GM18868 (cell line): ENCODE measurements around the gene RPL32.
A peak's percentile ranks its signal among the peaks of the same experiment; 100 is the strongest.
"Not testable (repeated sequence)": the region's sequence is repeated elsewhere in the genome, so short reads cannot be mapped to it uniquely, and the experiment has no call there.

ENCODE experiments used
- ATAC-seq: cut with Tn5 transposase; IDR thresholded peaks from one replicate; pipeline ENCODE4 v1.9.1; 2021; ENCODE audit warnings: mild to moderate bottlenecking, moderate library complexity; ENCODE audit not compliant: unreplicated experiment

The RPL32 gene

DNA sequence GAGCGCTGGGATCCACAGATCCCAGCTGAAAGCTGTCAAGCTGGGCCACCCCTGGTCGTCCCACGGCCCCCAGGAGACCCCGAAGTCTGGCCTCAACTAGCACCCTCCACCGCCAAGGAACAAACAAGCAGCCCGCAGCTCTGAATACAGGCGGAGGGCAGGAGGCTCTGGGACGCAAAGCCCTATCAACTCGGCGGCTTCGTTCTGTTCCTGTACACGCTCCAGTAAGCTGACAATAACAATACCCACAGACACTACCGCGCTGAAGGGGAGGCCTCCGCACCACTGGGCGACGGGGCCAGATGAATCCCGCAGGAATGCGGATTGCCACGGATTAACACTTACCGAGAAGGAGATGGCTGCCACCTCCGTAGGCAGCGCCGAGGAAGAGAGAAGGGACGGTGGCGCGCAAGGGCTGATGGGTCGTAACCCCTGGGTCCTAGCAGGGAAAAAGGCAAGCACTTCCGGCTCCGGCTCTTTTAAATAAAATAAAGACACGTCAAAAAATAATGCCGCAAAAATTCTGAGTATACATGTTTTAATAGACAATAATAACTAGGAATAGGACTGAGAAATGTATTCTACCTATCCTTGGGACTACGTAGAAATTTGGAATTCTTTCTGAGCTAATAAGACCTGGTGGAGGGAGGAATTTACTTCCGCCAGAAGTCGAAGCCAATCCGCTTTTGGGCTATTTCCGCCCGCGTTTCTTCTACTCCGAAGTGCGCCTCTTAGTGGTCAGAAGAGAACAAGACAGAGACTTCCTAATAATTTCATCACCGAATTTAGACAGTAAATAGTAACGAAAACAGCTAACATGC lies at the start of gene RPL32:
Gene RPL32, minus strand, starts transcription at position 417 of the 821 bp plus-strand sequence. CDS start 1,328 bp downstream, outside the sequence.
- ATAC-seq, result peak; percentile 87

DNA sequence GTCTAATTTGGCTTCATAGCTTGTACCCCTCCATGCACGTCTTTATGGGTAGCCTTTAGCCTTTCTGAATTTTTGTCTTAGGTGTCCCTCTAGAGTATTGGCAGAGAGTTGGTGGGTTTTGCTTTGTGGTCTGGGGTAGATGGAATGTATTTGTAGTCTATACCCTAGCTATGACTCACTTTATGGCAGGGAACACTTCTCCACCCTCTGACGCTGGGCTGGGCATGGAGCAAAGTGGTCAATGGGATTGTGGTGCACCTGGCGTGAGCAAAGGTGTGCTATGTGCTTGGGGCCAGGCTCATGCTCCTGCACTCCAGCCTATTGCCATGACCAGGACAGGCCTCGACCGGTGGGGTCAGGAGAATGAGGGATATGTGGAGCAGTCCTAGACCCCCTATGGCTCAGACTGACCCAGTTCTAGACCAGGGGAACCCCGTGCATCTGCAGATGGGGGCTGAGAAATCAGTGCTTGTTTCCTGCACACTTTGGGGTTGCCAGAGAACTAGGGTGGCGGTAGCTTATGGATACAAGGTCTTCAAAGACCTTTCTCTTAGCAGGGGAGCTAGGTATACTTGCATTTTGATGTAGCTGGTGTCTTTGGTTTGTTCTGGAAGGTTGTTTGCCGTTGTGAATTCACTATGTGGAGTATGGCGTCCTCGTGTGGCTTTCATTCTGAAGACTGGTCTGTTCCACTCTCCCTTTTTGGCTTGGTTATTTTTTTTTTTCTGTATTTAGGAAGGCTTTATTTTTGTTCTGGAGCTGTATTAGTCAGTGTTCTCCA lies 49.4 kb upstream of the RPL32 start:
- ATAC-seq, result no peak

DNA sequence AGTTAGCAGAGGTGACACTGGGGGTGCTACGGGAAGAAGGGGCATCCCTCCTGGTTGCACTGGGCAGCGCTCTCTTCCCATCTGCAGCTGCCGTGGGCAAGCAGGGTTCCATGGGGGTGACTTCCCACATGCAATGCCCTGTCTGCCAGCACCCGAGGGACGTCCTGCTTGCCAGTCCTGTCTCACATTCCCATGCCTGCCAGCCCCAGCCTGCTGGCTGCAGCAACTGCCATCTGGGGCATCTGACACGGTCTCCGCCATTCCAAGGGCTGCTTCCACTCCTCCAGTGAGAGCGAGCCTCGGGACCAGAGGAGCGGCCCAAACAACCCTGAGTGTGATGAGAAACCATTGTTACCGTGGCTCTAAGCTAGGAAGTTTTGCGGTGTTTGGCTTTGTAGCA lies 45.4 kb upstream of the RPL32 start:
- ATAC-seq, result no peak

DNA sequence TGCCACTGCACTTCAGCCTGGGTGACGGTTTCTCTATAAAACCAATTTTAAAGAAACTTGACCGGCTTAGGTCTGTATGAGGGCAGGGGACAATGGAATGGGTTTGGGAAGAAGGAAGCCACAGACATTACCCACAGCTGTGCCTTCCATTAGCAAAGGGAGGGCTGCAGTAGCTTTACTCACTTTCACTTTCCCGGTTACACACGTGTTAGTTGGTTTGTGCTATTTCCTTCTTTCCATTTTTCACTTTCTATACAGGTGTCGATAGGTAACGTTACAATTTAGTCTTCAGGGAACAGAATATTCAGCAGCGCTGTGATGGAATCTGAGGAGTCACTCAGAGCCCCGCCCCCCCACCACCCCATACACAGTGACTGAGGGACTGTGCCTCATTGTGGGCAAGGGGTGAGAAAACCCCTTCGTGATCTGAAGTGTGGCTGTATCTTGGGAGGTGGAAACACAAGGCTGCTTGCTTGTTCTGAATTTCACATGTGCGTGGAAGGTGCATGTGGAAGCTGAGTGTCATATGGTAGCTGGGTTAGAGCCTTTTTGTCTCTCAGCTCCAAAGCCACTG lies 44.8 kb upstream of the RPL32 start:
- peak; percentile 46 for ATAC-seq

DNA sequence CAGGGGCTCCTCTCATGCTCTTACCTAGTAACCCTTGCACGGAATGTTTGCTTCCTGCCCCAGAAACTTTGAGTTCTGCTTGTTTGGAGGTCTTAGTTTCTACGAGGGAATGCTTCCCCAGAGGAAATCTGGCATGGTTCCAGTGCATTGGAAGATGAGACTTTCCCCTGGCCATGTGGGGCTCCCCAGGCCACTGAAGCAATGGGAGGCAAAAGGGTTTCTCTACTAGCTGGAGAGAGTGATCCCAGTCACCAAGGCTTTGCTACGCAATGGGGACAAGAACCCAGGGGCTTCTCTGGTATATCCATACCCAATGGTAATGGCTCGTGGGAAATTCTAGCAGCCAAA lies 44.2 kb upstream of the RPL32 start:
- no peak for ATAC-seq

DNA sequence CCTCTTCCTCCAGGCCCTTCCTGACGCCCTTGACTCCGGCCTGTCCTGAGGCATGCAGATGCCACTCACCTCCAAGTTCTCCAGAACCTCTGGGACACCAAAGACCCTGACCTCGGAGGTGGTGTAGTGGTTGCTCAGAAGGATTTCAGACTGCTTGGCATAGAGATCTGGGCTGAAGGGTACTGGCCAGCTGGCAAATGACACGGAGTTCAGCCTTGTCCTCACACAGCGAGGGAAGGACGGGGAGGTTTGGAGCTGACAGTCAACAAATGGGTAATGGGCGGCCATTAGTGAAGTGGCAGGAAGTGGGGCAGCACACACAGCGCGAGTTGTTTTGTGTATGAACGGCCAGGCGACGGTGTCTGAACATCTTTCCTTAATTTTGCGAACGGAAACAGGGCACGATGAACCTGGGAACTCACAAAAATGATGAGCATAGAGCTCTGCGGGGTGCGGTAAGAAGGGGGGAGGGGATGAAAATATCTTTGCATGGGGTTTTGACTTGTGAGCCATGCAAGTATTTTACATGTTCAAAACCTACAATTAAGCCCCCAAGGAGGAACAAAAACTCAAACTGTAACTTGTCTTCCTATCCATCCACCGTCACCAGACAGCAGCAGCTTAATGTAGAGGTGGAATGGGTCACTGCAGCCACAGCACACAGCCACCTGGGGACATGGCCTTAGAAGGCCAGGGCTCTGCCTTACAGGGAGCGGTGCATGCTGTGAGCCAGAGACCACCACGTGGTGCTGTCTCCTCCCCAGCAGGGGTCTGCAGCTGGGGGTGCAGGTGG lies 43.6 kb upstream of the RPL32 start:
- no peak for ATAC-seq

DNA sequence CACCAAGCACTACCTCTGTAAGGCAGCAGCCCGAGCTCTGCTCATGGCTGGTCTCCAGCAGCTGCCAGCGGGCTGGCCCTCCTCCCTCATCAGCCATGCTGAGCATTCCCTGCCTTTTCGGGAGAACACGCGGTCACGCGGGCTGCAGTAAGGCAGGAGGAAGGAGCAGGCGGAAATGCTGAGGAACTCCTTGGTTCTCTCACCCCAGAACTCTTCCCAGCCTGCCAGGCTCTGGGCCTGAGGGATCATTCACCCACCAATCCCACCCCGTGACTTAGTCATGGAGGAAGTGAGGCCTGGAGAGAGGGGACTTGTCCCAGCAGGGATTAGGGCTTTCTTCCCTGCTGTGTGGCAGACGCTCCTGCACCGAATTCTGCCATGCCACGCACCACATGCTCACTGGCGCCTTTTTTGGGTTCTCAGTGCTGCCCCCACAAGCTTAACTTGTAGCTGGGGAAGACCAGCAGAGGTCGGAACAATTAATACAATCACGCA lies 42.9 kb upstream of the RPL32 start:
- no peak for ATAC-seq

DNA sequence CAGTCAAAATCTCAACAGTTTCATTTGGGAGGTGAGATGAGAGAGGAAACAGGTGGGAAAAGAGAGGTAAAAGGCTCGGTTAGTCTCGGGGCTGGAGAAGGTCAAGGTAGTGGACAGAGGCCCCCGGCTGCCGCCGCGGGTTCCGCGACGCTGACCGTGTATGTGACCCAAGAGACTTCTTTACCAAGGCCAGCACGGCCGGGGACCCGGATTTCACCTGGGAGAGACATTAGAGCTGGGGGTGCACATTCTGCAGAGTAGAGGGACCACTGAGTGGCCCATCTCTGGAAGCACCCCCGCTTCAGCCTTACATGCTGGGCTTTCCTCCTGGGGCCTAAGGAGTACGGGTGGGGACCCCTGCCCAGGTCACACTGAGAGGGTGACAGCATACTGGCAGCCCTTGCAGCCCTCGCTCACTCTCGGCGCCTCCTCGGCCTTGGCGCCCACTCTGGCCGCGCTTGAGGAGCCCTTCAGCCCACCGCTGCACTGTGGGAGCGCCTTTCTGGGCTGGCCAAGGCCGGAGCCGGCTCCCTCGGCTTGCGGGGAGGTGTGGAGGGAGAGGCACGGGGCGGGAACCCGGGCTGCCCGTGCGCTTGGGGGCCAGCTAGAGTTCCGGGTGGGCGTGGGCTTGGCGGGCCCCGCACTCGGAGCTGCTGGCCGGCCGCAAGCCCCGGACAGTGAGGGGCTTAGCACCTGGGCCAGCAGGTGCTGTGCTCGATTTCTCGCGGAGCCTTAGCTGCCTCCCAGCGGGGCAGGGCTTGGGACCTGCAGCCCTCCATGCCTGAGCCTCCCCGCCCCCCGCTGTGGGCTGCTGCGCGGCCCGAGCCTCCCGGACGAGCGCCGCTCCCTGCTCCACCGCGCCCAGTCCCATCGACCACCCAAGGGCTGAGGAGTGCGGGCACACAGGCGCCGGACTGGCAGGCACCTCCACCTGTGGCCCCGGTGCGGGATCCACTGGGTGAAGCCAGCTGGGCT lies 41.3 kb upstream of the RPL32 start:
- ATAC-seq, result no peak

DNA sequence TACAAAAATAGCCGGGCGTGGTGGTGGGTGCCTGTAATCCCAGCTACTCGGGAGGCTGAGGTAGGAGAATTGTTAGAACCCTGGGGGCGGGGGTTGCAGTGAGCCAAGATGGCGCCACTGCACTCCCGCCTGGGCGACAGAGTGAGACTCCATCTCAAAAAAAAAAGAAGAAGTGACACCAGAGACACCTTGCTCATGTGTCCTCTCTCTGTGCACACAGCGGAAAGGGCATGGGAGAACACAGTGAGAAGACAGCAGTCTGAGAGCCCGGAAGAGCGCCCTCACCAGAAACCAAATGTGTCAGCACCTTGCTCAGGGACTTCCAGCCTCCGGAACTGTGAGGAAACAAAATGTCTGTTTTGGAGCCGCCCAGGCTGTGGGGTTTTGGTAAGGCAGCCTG lies 40.5 kb upstream of the RPL32 start:
- peak; percentile 81 for ATAC-seq

DNA sequence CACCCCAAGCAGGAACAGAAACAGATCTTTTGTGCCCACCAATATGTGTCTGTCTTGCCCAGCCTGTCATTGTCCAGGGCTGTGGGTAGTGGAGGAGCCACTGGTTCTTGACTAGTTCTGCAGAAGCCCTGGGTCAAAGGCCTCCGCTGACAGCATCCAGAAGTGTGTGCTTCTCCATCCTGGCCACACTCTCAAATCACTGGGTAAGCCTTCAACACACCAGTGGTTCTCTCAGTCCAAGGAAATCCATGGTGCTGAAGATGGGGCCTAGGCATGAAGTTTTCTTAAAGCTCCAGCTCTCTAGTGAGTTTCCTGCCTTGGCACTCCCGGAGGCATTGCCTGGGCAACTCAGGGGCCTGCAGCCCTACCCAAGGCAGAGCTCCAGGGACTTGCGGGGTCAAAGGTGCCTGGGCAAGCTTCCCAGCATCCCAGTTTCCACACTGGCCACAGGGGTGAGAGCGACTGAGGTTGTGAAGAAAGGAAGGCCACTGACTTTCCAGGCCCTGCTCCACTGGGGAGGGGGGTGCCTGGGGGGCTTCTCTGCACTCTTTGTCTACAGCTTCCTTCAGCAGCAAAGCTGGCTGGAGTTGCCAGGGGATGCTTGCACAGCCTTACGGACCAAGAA lies 37.9 kb upstream of the RPL32 start:
- ATAC-seq, result no peak

DNA sequence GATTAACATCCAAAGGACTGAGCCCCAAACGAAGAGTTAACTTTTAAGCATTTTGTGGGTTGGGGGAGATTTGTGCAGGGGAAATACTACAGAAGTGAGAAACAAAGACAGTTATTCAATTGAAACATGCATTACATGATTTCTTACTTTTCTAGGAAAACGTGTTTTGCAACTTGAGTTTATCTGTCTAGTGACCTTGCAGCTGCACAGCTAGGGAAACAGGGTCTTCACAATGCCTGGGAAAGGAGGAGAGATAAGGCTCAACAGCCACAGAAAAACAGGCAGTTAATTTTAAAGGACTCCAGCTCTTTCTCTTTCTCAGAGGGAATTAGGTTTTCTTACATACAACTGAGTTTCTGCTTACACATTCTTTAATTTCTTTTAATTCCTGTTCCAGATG lies 37.4 kb upstream of the RPL32 start:
- ATAC-seq, result not testable (repeated sequence)

DNA sequence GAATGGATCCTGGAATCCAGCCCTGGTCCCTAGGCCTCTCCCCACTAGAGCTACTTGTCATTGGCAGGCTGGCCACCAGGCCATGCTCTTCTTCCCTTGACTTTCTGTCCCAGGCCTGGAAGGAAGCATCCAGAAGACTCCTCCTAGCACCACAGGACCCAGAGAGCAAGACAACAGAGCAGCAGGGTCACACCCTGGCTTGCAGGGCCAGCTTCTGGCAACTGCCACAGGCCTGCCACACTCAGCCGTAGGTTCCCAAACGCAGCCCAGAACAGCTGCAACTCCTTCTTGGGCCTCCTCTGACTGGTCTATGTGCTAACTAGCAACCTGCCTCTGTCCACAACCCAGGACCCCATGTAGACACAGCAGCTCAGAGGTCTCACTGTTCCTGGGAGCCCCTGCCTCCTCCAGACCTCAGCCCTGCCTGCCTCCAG lies 36.8 kb upstream of the RPL32 start:
- ATAC-seq, result no peak

DNA sequence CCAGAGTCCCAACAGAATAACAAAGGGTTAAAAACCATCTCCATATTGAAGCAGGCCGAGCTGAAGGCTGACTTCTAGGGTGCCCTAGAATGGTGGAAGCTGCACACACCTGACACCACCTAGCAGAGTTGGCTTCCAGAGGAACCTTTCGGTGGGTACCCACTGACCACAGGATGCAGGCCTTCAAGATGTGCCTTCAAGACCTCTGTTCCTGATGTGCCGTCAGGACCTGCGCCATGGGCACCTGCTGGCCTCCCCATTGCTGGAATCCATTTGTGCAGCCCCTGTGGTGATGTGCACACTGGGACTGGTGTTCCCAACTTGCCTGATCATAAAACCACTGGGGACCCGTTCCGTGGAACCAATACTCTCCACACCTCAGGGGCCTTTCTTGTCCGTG lies 35.7 kb upstream of the RPL32 start:
- no peak for ATAC-seq

DNA sequence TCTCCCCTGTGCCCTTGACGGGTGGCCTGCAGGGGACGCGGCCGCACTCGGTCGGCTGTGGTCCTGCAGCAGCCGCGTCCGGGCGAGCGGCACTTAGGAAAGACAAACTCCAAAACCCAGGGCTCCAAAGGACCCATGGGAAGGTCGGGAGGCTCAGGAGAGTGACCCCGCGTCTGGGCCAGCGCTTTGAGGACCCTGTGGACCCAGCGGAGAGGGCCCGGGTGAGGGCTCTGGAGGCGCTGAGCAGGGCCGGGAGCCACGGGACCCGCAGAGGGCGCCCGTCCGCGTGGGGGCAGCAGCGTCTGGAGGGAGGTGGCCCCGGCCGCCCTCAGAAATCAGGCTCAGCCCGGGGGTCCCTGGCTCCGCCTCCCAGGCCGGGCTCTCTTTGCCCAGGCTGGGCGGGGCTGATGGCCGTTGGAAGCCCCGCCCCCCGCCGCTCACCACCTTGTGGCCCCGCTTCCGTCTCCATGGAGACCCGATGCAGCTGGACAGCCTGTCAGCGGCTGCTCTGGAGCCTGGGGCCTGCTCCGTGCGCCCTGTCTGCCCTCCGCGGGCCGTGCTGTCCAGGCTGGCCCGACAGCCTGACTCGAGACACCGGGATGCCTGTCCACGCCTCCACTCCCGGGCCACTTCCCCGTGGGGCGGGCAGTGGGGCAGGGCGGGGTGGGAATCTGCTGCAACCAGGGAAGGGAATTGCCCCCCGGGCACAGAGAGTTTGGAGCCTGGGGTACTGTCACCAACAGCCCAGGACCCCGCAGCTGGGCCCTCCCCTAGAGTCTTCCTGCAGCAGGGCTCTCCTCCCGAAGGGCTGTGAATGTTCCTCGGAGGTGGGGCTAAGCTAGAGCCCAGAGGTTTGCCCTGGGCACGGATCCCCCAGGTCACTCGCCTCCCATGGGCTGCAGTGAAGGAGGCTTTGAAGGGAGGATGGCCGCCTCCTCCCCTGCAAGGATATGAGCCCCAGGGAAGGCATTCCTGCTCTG lies 34.8 kb upstream of the RPL32 start:
- no peak for ATAC-seq

DNA sequence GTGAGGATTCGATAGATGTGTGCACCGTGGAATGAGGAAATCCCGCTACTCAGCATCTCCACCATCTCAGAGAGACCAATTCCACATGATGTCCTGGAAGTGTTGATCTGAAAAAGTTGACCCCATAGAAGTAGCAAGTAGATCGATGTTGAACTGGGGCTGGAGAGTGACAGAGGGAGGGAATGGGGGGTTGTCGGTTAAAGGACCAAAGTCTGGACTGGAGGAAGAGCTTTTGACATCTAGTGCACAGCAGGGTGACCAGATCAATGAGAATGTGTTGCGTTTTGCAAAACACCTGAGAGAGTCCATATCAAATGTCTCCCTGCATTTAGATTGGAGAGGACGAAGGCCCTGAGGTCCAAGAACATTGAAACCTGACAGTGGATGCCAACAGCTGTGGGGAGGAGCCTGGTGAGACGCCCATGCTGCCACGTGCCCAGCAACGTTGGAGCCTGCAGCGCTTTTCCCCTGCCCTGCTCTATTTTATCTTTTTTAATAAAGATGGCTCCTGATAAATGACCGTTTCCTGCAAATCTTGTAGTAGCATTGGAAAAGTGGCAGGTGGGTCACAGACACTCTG lies 30.1 kb upstream of the RPL32 start:
- no peak for ATAC-seq

DNA sequence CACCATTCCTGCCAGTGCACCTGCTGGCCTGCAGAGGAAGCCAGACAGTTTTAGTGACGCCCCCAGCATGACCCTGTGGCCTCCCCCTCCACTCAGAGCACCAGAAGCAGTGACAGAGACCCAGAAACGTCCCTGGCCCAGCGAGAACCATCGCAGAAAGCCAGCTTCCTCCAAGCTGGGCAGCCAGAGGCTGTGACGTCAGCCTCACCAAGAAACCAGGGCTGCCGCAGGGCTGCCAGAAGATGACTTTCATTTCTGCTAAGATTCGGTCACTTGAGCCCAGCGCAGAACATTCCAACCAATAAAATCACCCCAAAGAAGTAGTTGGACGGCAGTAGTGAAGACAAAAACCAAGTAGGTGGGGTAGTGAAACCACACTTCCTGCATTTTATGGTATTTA lies 29.6 kb upstream of the RPL32 start:
- ATAC-seq, result no peak

DNA sequence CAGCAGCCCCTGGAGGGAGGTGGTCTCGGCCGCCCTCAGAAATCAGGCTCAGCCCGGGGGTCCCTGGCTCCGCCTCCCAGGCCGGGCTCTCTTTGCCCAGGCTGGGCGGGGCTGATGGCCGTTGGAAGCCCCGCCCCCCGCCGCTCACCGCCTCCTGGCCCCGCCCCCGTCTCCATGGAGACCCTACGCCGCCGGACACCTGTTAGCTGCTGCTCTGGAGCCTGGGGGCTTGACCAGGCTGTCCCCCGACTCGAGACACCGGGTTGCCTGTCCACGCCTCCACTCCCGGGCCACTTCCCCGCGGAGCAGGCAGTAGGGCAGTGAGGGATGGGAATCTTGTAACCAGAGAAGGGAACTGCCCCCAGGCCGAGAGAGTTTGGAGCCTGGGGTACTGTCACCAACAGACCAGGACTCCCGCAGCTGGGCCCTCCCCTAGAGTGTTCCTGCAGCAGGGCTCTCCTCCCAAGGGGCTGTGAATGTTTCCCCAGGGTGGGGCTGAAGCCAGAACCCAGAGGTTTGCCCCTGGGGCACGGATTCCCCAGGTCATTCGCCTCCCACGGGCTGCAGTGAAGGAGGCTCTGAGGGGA lies 27.8 kb upstream of the RPL32 start:
- peak; percentile 71 for ATAC-seq
